ENCODE measurements around the gene TSPEAR.

Gene TSPEAR

GRCh38 chr21:44740742-44741141 is 29.4 kb upstream of the TSPEAR start:
- DNase-seq, result no peak

- no peak for DNase-seq
Observed at GRCh38 chr21:44739316-44739715, 27.9 kb upstream of the TSPEAR start.

GRCh38 chr21:44738621-44739020 is 27.2 kb upstream of the TSPEAR start:
- DNase-seq, result no peak

DNA sequence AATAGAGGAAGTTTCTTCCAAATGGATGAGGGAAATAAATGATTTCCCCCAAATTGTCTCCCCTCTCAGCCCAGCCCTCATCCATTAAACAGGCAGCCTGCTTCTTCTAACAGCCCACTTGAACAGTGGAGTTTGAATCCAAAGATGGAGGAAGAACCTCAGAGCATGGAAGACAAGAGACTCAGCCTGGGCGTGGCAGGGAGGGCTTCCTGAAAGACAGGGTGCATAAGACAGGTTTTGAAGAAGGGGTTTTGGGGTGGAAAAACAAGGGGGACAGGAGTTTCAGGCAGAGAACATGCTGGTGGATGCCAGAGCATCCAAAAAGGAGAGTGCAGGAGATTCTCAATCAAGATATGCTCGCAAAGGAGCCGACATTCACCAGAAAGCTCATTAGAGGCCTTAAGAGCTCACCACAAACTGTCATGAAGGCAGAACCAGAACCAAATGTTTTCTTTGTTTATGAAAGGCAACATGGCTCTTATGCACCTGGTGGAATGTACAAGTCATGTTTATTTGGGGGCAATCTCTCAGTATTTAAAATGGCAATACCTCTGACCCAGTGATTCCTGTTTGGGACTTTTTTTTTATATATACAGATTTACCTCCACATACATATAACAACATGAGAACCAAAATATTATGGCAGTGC is 26.5 kb upstream of the TSPEAR start:
- no peak for DNase-seq

GRCh38 chr21:44736291-44737004 is 25.1 kb upstream of the TSPEAR start:
- no peak for DNase-seq

DNA sequence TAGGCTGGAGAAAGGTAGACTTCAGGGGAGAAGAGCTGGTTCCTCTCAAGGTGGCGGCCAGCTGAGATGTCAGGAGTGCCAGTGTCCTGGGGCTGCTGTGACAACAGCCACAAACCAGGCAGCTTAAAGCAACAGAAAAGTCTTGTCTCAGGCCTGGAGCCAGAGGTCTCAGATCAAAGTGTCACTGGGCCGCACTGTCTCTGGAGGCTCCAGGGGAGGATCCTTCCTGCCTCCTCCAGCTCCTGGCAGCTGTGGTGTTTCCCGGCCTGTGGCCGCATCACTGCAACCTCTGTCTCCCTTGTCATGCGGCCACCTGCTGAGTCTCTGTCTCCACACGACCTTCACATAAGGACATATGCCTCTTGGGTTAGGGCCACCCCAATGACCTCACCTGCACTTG is 24.4 kb upstream of the TSPEAR start:
- no peak for DNase-seq

DNA sequence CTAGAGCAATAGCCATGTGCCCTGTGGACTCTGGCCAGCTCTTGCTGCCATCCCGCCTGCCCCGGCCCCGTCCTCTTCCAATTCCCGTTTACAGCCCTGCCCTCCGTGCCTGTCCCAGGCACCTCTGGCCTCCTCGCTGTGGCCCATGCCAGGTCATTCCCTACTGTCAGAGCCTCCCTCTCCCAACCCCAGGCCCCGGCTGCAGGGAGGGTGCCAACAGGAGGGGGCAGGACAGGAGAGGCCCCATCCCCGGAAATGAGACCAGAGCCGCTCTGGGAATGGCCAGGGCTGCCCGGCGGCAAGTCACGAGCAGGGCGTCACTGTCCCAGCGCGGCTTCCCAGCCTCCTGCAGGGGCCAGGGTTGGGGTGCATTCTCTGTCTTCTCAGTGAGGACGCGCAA is 23.5 kb upstream of the TSPEAR start:
- DNase-seq, result no peak

DNA sequence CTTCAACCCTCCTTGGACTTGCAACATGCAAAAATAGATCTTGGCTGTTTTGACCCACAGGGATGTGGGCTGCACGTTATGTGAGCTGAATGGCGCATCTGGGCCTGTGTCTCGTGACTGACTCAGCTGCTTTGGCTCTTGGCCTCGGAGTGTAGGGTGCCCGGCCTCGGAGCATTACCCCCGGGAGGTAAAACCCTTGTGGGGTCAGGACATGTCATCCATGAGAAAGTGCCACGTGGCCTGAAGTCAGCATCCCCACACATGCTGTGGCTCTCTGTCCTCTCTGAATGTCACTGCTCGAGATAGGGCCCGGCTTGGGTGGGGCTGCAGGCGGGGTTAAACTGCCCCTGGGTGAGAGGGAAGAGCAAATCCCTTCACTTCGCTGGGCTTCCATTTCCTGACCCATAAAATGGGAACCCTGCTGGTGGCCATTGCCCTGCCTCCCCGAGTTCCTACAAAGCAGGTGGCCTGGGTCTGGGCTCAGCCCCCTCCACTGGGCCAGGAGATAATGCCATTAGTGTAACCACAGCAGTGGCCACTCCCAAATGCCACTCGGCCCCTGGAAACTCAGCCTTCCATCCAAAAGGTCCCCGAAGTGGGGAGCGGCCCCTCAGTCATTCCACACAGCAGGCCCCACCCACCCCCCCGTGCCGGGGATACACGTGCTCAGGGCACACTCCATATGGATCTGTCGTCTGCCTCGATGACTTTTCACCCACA is 22.8 kb upstream of the TSPEAR start:
- DNase-seq, result no peak

- DNase-seq, result no peak
Observed at GRCh38 chr21:44732956-44733355, 21.6 kb upstream of the TSPEAR start.

DNA sequence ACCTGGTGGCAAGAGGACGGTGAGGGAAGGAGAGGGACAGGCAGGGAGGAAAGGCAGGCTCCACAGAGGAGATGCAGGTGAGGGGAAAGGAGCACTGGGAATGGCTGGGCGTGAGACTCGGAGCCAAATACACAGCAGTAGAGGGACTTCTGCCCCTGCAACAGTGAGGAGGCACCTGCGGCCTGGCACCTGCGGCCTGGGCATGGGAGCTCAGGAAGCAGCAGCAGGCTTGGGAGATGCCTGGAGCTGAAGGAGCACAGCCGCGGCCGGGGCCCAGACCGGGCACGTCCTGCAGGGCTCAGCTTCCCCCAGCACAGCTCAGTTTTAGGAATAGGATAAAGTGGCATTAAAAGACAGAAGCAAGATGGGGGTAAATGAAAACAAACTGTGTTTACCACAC is 20.9 kb upstream of the TSPEAR start:
- no peak for DNase-seq

DNA sequence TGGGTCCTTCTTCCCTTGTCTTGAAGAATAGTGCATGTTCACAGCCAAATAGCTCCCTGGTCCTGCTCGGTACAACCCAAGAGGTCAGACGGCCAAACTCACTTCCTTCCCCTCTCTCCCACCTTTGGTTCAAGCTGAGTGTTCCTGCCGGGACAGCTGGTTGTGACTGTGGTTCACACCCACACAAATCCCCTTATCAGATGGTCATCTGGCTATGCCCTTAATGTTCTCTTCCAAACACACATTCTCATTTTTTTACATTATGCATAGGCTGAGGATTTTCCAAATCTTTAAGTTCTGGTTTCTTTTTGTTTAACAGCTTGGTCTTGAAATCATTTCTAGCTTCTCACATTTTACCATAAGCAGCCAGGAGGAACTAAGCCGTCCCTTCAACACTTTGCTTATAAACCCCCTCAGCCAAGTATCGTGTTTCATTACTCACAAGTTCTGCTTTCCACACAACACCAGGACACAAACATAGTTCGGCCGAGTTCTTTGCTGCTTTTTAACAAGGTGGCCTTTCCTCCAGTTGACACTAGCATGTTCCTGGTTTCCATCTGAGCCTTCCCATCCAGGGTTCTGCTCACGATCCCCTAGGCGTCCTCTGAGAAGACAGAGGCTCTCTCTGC is 19.7 kb upstream of the TSPEAR start:
- DNase-seq, result peak in 1 of 14 donors; percentile 2

- no peak for DNase-seq
Observed at GRCh38 chr21:44730028-44730395, 18.6 kb upstream of the TSPEAR start.

- DNase-seq, result no peak
Observed at GRCh38 chr21:44729336-44730027, 18.1 kb upstream of the TSPEAR start.

- DNase-seq, result no peak
Observed at GRCh38 chr21:44728716-44729115, 17.3 kb upstream of the TSPEAR start.

- no peak for DNase-seq
Observed at GRCh38 chr21:44727757-44728156, 16.4 kb upstream of the TSPEAR start.

- DNase-seq, result no peak
Observed at GRCh38 chr21:44727321-44727720, 15.9 kb upstream of the TSPEAR start.

DNA sequence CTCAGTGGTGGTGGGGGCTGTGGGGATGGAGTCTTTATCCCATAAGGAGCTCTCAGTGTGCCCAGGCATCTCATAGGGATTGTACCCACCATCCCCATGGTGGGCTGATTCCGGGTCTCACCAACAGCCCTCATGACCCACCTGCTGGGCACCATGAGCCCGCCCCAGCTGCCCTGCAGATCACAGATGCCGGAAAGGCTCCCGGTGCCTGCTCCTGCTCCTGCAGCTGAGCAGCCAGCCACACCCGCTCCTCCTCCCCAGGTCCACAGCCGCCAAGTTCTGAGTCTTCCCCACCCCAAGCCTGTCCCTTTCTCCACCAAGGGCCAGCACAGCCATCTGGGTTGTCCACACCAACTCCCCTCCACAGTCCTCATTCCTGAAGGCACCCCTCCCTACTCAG is 15.5 kb upstream of the TSPEAR start:
- DNase-seq, result no peak

DNA sequence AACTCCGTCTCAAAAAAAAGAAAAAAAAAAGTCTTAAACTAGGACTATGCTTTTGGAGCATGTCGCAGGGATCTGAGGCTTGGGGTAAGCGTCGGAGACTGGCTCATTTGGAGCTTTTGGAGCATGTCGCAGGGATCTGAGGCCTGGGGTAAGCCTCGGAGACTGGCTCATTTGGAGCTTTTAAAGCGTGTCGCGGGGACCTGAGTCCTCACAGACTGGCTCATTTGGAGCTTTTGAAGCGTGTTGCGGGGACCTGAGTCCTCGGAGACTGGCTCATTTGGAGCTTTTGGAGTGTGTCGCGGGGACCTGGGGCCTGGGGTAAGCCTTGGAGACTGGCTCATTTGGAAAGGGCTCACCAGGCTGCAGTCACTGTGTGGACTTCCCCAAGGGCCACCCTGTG is 13.6 kb upstream of the TSPEAR start:
- DNase-seq, result no peak

- no peak for DNase-seq
Observed at GRCh38 chr21:44724196-44724595, 12.8 kb upstream of the TSPEAR start.

DNA sequence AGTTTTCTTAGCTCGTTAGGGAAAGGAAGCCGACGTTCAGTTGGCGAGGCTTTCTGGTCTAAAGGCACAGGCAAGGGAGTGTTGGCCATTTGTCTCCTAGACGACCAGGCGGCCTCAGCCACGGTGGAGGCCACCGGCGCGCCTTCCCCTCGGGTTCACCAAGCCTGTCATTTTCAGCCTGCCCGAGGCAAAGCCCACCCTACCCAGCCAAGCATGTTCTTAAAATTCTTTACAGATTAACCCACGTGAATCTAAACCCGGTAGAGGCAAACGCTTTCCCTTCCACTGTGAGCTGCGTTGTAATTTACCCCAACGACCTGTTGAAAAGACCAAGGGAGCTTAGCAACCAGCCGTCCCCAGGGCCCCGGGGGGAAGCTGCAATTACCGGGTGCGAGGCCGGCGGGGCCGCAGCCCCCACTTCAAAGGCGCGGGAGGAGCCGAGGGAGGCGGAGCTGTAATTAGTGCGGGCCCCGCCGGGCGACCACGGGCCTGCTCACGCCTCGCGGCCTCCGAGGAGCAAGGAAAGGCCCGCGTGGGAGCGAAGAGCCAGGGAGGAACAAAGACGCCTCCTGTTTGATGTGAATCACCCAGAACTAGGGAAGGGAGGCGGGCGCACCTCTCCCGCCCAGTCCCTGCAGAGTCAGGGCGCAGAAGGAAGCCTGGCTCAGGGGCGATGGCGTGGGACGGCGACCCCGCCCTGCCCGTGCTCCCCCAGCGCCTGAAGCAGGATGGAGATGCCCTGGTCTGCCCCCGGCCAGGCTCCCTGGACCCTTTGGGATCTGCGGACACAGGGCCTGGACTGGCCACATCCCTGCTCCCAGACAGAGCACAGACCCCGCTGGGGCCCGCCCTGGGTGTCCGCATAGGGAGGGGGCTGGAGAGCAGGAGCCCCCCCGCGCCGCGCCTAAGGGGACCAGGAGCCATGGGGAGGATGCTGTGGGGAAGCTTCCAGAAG is 12.1 kb upstream of the TSPEAR start:
- no peak for DNase-seq

DNA sequence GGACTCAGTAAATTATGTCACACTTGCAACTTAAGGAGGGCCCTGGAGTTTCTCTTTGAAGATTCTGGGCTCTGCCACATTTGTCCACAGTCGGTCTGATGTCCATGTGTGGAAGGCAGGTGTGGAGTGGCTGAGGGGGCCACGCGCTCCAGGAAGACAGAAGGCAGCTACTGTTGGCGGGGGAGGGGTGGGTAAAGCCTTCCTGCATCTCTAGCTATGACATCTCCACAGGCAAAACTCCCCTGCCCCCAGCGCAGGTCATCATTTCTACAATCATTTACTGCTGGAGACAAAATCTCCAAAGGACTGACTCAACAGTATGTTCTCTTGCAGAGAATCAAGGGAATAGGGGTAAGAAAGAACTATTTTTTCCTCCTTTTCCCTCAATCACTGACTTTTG is 11.4 kb upstream of the TSPEAR start:
- DNase-seq, result no peak

- DNase-seq, result no peak
Observed at GRCh38 chr21:44720170-44720569, 8.8 kb upstream of the TSPEAR start.

Data from C1 segment of cervical spinal cord (tissue), 14 donors.